DOHH2 (cell line): ENCODE data around the gene DUS3L.

Experiments
- CTCF ChIP-seq: fragments of 200-600 bp; sonication (generic); IDR thresholded peaks from one replicate; pipeline ENCODE4 v1.5.1; 2014; ENCODE audit warnings: antibody characterized with exemption, mild to moderate bottlenecking, low read depth, low read length; ENCODE audit not compliant: poor library complexity, severe bottlenecking
- EZH2phosphoT487 ChIP-seq: fragments of 200-600 bp; sonication (generic); IDR thresholded peaks from 2 replicates; pipeline ENCODE4 v1.6.1; 2017; ENCODE audit warnings: borderline replicate concordance, mild to moderate bottlenecking, antibody characterized with exemption, low read length, moderate library complexity, mixed read lengths

GRCh38 chr19:5798244-5798643 lies 7.3 kb upstream of the DUS3L start:
- TF ChIP-seq EZH2phosphoT487: no peak
- no peak for TF ChIP-seq CTCF
